HUES6 (cell line): ENCODE data around the gene CLCN6.

Experiments
- H3K27ac ChIP-seq: 2 replicates; pipeline ENCODE4 v1.7.0; 2013; ENCODE audit warnings: low read depth, mild to moderate bottlenecking, low read length, inconsistent platforms
- H3K27me3 ChIP-seq: 2 replicates; pipeline ENCODE4 v1.6.1; 2013; ENCODE audit warnings: low read length; ENCODE audit not compliant: control insufficient read depth, insufficient read depth
- H3K36me3 ChIP-seq: 2 replicates; pipeline ENCODE4 v1.6.1; 2013; ENCODE audit warnings: low read length; ENCODE audit not compliant: control insufficient read depth, insufficient read depth
- H3K4me1 ChIP-seq: 2 replicates; pipeline ENCODE4 v1.6.1; 2013; ENCODE audit warnings: low read length; ENCODE audit not compliant: control insufficient read depth, insufficient read depth
- H3K4me3 ChIP-seq: 2 replicates; pipeline ENCODE4 v1.5.1; 2013; ENCODE audit warnings: low read depth, low read length
- H3K9ac ChIP-seq: one replicate; pipeline ENCODE4 v1.6.1; 2013; ENCODE audit warnings: mild to moderate bottlenecking, low read length
- H3K9me3 ChIP-seq: 2 replicates; pipeline ENCODE4 v1.6.1; 2013; ENCODE audit warnings: low read depth, low read length; ENCODE audit not compliant: control insufficient read depth, insufficient read depth

Gene CLCN6

DNA sequence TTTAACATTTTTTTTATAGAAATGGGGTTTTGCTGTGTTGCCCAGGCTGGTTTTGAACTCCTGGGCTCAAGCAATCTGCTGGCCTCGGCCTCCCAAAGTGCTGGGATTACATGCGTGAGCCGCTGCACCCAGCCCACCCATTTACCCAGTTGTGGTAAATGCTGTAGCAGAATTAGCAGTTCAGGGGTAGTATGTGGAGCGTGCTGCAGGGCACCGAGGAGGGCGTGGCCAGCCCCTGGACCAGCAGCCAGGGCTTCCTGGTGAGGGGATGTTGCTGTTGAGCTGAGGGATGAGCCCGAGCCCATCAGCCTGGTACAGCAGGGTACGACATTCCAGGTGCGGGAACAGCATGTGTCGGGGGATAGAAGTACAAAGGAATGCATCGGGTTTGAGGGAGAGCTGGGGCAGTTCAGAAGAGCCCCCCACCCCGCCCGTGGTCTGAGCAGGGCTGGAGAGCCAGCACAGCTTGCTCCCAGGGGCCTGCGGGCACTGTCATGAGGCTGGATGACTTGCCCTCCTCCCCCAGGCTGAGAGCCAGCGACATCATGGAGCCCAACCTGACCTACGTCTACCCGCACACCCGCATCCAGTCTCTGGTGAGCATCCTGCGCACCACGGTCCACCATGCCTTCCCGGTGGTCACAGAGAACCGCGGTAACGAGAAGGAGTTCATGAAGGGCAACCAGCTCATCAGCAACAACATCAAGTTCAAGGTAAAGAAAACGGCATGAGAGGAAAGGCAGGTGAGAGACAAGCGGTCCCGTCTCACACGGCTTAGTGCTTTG, 29.6 kb downstream of the CLCN6 start:
- Histone ChIP-seq H3K27ac (no peak overlapping the region), H3K9me3 (no peaks in the 10 kb centered on the region), H3K27me3 (no peaks in the 10 kb centered on the region), H3K9ac (no peak overlapping the region), H3K36me3 (peaks cover 96% of the 10 kb centered on the region), H3K4me3 (no peak overlapping the region), H3K4me1 (no peaks in the 10 kb centered on the region)

DNA sequence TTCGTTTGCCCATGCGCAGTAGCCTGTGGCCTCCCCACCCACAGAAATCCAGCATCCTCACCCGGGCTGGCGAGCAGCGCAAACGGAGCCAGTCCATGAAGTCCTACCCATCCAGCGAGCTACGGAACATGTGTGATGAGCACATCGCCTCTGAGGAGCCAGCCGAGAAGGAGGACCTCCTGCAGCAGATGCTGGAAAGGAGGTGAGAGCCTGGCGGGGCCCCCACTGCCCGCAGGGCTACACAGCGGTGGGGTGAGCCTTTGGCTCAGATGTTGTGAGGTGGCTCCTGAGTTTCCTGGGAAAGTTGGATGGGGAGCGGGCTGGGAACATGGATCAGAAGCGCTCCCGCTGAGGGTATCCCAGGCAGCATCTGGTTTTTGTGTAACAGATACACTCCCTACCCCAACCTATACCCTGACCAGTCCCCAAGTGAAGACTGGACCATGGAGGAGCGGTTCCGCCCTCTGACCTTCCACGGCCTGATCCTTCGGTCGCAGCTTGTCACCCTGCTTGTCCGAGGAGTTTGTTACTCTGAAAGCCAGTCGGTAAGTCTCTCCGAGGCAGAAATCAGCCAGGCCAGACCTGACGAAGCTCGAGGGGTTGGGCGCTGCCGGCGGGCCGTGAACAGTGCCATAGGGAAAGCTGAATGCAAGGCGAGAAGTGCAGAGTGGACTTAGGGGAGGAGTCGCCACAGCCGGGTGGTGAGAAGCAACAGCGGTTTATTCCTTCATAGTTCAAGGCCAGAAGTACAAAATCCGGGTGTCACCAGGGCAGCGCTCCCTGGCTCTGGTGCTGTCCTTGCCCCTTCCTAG, 31.2 kb downstream of the CLCN6 start:
- Histone ChIP-seq H3K9ac (no peak overlapping the region), H3K36me3 (peaks cover 98% of the 10 kb centered on the region)

DNA sequence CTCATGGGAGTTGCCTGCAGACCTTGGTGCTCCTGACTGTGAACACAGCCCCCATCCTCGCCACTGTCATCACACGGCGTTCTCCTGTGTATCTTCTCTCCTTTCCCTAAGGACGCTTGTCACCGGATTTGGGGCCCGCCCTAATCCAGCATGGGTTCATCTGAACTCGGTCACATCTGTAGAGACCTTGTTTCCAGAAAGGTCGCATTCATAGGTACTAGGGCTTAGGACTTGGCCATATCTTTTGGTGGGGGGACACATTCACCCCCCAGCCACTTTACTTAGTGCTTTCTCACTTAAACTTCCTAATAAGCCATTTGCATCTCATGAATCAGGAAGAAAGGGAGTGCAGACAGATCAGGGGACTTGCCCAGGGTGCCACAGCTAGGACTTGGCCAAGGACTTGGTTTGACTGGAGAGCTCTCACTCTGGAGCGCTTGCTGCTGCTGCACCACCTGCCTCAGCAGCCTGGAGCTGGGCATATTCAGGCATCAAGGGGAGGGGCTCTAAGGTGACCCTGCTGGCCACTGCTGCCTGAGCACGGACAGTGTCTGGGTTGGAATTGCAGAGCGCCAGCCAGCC, 31.9 kb downstream of the CLCN6 start:
- Histone ChIP-seq H3K4me1 (no peaks in the 10 kb centered on the region), H3K4me3 (no peak overlapping the region), H3K27me3 (no peaks in the 10 kb centered on the region), H3K36me3 (peaks cover 98% of the 10 kb centered on the region), H3K27ac (no peak overlapping the region), H3K9me3 (no peaks in the 10 kb centered on the region), H3K9ac (no peak overlapping the region)

More for the DNA sequence above, 31.2 kb downstream of the CLCN6 start:
- Histone ChIP-seq H3K9me3 (no peaks in the 10 kb centered on the region), H3K27me3 (no peaks in the 10 kb centered on the region), H3K27ac (no peak overlapping the region), H3K4me1 (no peaks in the 10 kb centered on the region), H3K4me3 (no peak overlapping the region)

DNA sequence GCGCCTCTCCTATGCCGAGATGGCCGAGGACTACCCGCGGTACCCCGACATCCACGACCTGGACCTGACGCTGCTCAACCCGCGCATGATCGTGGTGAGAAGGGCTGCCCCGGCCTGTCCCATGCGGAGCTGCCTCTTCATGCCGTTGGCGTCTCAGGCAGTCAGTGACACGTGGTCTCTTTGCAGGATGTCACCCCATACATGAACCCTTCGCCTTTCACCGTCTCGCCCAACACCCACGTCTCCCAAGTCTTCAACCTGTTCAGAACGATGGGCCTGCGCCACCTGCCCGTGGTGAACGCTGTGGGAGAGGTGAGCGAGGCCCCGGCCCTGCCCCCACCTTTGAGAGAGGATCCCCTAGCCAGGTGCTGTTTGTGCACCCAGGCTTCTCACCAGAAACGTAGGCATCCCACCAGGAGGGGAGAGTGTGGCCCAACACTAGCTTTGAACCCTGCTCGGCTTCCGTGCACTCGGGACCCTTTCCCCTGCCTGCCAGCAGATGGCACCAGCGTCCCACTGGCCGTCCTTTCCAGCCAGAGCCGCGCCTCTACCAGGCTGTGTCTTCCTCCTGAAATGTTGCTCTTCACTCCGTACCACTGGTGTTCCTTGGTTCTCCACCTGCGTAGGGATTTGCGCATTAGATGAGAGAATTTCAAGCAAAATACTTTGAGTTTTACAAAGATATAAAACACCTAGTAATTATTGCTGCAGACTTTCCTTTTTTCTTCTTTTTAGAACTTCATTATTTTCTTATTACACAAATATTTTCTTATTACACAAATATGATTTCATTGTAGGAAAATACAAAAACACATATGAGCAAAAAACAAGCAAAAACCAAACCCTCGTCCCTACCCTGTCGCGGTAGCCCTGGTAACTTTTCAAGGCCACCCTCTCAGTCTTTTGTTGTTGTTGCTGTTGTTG, 32.6 kb downstream of the CLCN6 start:
- no peak overlapping the region for H3K4me3 ChIP-seq
- H3K27ac ChIP-seq, result no peak overlapping the region
- no peaks in the 10 kb centered on the region for H3K4me1 ChIP-seq
- no peak overlapping the region for H3K9ac ChIP-seq
- H3K9me3 ChIP-seq, result no peaks in the 10 kb centered on the region
- no peaks in the 10 kb centered on the region for H3K27me3 ChIP-seq
- H3K36me3 ChIP-seq, result peaks cover 95% of the 10 kb centered on the region

DNA sequence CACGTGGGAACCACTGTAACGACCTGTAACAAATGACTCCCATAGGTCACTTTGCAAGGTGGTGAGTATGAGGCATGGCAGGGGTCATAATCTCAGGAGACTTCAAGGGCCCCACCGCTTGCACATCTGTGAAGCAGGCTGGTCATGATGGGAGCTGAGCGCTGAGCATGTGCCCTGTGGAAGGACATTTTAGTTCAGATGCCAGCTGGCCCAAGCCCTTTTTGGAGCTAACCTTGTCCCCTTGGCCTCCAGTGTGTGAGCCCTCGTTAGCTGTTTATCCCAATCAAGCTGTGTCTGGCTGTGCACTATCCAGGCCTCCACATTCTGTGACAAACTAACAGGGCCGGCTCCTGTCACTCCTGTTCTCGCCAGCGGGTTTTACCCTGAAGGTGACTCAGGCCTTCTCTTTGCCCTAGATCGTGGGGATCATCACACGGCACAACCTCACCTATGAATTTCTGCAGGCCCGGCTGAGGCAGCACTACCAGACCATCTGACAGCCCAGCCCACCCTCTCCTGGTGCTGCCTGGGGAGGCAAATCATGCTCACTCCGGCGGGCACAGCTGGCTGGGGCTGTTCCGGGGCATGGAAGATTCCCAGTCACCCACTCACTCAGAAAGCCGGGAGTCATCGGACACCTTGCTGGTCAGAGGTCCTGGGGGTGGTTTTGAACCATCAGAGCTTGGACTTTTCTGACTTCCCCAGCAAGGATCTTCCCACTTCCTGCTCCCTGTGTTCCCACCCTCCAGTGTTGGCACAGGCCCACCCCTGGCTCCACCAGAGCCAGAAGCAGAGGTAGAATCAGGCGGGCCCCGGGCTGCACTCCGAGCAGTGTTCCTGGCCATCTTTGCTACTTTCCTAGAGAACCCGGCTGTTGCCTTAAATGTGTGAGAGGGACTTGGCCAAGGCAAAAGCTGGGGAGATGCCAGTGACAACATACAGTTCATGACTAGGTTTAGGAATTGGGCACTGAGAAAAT, 34.0 kb downstream of the CLCN6 start:
- H3K4me1 ChIP-seq, result no peaks in the 10 kb centered on the region

DNA sequence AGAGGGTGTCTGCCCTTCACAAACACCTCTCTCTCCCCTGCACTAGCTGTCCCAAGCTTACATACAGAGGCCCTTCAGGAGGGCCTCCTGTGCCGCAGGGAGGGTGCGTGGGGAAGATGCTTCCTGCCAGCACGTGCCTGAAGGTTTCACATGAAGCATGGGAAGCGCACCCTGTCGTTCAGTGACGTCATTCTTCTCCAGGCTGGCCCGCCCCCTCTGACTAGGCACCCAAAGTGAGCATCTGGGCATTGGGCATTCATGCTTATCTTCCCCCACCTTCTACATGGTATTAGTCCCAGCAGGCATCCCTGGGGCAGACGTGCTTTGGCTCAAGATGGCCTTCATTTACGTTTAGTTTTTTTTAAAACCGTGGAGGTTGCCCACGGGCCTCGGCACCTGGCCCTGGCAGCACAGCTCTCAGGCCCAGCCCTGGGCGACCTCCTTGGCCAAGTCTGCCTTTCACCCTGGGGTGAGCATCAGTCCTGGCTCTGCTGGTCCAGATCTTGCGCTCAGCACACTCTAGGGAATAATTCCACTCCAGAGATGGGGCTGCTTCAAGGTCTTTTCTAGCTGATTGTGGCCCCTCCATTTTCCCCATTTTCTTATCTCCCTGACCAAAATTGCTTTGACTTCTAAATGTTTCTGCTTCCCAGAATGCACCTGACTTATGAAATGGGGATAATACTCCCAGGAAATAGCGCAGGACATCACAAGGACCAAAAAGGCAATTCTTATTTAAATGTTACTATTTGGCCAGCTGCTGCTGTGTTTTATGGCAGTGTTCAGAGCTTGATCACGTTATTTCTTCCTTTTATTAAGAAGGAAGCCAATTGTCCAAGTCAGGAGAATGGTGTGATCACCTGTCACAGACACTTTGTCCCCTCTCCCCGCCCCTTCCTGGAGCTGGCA, 35.5 kb downstream of the CLCN6 start:
- Histone ChIP-seq H3K9ac (no peak overlapping the region), H3K27ac (no peak overlapping the region), H3K9me3 (no peaks in the 10 kb centered on the region), H3K27me3 (no peaks in the 10 kb centered on the region), H3K4me3 (no peak overlapping the region), H3K36me3 (peaks cover 88% of the 10 kb centered on the region), H3K4me1 (no peaks in the 10 kb centered on the region)

More for the DNA sequence above, 34.0 kb downstream of the CLCN6 start:
- Histone ChIP-seq H3K9me3 (no peaks in the 10 kb centered on the region), H3K27ac (no peak overlapping the region), H3K9ac (no peak overlapping the region), H3K27me3 (no peaks in the 10 kb centered on the region), H3K4me3 (no peak overlapping the region), H3K36me3 (peaks cover 95% of the 10 kb centered on the region)

DNA sequence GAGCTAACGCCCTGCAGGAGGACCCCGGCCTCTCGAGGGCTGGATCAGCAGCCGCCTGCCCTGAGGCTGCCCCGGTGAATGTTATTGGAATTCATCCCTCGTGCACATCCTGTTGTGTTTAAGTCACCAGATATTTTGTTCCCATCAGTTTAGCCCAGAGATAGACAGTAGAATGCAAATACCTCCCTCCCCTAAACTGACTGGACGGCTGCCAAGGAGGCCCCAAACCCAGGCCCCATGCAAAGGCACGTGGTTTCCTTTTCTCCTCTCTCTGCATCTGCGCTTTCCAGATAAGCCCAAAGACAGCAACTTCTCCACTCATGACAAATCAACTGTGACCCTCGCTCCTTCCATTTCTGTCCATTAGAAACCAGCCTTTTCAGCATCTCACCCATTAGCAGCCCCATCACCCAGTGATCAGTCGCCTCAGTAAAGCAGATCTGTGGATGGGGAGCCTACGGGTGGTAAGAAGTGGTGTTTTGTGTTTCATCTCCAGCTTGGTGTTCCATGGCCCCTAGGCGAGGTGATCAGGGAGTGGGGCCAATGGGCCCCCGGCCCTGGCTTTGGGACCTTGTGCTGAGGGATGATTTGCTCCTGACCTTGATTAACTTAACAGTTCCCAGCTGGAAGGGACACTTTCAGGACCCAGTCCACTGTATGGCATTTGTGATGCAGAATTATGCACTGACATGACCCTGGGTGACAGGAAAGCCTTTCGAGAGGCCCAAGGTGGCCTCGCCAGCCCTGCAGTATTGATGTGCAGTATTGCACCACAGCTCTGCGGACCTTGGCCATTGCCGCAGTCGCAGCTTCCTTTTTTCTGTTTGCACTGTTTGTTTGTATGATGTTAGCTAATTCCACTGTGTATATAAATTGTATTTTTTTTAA, 36.4 kb downstream of the CLCN6 start:
- peaks cover 83% of the 10 kb centered on the region for H3K36me3 ChIP-seq
- H3K4me1 ChIP-seq, result no peaks in the 10 kb centered on the region
- H3K27ac ChIP-seq, result no peak overlapping the region
- no peaks in the 10 kb centered on the region for H3K9me3 ChIP-seq
- H3K27me3 ChIP-seq, result no peaks in the 10 kb centered on the region
- H3K9ac ChIP-seq, result no peak overlapping the region
- no peak overlapping the region for H3K4me3 ChIP-seq

DNA sequence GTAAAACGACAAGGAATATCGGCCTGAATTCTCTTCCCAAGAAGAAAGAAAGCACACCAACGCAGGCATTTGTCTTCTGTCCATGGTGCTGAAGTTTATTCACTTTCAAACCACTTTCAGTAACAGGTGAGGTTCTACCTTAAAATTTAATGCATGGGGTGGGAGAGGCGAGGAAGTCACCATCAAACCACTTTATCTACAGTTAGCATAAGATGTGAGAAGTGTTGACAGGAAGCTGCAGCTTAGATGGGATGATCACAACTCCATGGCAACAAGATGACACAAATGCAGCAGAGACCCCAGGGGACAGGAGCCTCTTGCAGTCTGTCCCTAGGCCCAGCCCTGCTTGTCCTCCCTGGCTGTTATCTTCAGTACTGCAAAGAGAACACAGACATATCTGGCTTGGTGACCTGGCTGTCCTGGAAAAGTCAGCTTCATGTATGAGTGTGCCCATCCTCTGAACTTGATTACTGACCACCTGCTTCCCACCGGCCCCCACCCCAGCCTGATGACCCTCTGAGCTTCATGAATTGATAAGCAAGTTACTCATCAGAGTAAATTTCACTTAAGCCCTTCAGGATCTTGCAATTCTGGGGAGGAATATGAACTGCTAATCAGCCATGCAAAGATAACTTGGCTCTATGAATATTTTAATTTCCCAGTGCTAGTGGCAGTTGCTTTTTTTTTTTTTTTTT, 39.8 kb downstream of the CLCN6 start:
- Histone ChIP-seq H3K27me3 (no peaks in the 10 kb centered on the region), H3K9me3 (no peaks in the 10 kb centered on the region), H3K36me3 (peaks cover 56% of the 10 kb centered on the region), H3K4me1 (no peaks in the 10 kb centered on the region), H3K9ac (no peak overlapping the region), H3K4me3 (no peak overlapping the region), H3K27ac (no peak overlapping the region)
